Naive thymus-derived CD8-positive, alpha-beta T cell (primary cell): ENCODE results near the gene ATXN1. TPM values are rescaled to one million over a fixed set of nuclear protein-coding genes. Genes with fewer than 3 reads are reported as not detected.

Experiments used
- ATAC-seq, 2 donors: fragments of 150-1000 bp; cut with Tn5 transposase in 1 of 2; sonication (Bioruptor Pico), chemical (Tn5 transposase) in 1 of 2; 1 replicate in 1 of 2; 2 replicates in 1 of 2; pipeline ENCODE4 v1.10.0; 2021; ENCODE audit warnings: mild to moderate bottlenecking in 2 of 2, moderate library complexity in 2 of 2
- POLR2A ChIA-PET: fragments of 350-600 bp; sonication (Branson Sonifier 250); formaldehyde crosslinking; loops from one replicate; lab custom pipeline; 2021; ENCODE audit warnings: antibody characterized with exemption; lab: Charles Lee
- DNase-seq, 10 donors: peaks; one replicate each; pipeline versions ENCODE4 v3.0.0 to v3.0.0-alpha.2; 2020 to 2022
- H3K27ac Mint-ChIP-seq, 10 donors: one replicate each; pipeline ENCODE4 v1.8.0; 2020 to 2022; ENCODE audit warnings: mild to moderate bottlenecking in 10 of 10, mixed read lengths in 10 of 10, moderate library complexity in 4 of 10, inconsistent platforms in 1 of 10
- H3K27me3 Mint-ChIP-seq, 5 donors: one replicate each; pipeline ENCODE4 v1.8.0; 2021 to 2022; ENCODE audit warnings: mixed read lengths in 5 of 5
- H3K36me3 Mint-ChIP-seq, 3 donors: one replicate each; pipeline ENCODE4 v1.8.0; 2020 to 2022; ENCODE audit warnings: mixed read lengths in 3 of 3, mild to moderate bottlenecking in 2 of 3, inconsistent platforms in 1 of 3
- H3K4me1 Mint-ChIP-seq, 4 donors: one replicate each; pipeline ENCODE4 v1.8.0; 2021 to 2022; ENCODE audit warnings: mixed read lengths in 4 of 4
- H3K4me3 Mint-ChIP-seq, 10 donors: one replicate each; pipeline ENCODE4 v1.8.0; 2020 to 2022; ENCODE audit warnings: mild to moderate bottlenecking in 10 of 10, mixed read lengths in 10 of 10, moderate library complexity in 6 of 10, inconsistent platforms in 1 of 10
- H3K9me3 Mint-ChIP-seq, 9 donors: one replicate each; pipeline ENCODE4 v1.8.0; 2020 to 2022; ENCODE audit warnings: mixed read lengths in 9 of 9, mild to moderate bottlenecking in 3 of 9, inconsistent platforms in 1 of 9, moderate library complexity in 1 of 9
- polyA plus RNA-seq, 3 donors: library from polyadenylated mRNA; unstranded; fragments of 300-500 nt; fragmentation: Illumina TruSeq; gene quantifications; one replicate each; pipeline ENCODE4 v1.2.3, GENCODE V29; 2021
- total RNA-seq, 8 experiments: library from RNA in 2 of 8; stranded (reverse) in 2 of 8; gene quantifications; one replicate each; pipeline ENCODE4 v1.2.3 and lab custom pipeline; 2021 to 2026

Gene ATXN1
- total and polyA plus RNA-seq, 5 experiments from 2014 or later: 2.7 to 42.3 (median 8.2) TPM

DNA sequence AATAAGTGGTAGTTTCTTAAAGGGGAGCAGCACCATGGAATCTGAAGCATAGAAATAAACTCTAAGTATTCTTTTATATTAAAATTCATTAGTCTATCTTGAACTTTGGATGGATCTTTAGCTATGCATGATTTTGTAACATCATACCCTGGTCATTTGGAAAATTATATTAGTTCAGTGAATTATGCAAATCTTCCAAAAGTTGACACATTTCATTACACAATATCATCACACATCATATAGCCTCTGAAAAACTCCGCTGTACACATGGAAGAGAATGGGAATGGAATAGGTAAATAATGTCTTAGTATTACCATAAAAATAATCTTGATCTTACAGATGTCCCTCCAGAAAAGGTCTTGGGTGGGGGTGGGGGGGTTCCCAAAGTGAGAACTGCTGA lies 96.1 kb downstream of the ATXN1 start:
- POLR2A ChIA-PET: no interaction called here

GRCh38 chr6:16663901-16664300 lies 97.4 kb downstream of the ATXN1 start:
- Mint-ChIP-seq H3K4me1 (peaks cover 3 to 17% (median 11%) of the 10 kb centered on the region in 4 donors), H3K27ac (no peak overlapping the region), H3K9me3 (peaks cover 0 to 20% (median 3%) of the 10 kb centered on the region in 9 donors), H3K4me3 (no peak overlapping the region), H3K27me3 (no peaks in the 10 kb centered on the region), H3K36me3 (peaks cover 23 to 35% (median 24%) of the 10 kb centered on the region in 3 donors)
- POLR2A ChIA-PET: no interaction called here
- no peak for ATAC-seq
- no peak for DNase-seq

More for the DNA sequence above, 96.1 kb downstream of the ATXN1 start:
- H3K4me3 Mint-ChIP-seq: no peak overlapping the region
- ATAC-seq: no peak
- no peak for DNase-seq
- peaks cover 10 to 17% (median 15%) of the 10 kb centered on the region in 4 donors for H3K4me1 Mint-ChIP-seq
- H3K9me3 Mint-ChIP-seq: peaks cover 0 to 20% (median 3%) of the 10 kb centered on the region in 9 donors
- no peaks in the 10 kb centered on the region for H3K27me3 Mint-ChIP-seq
- H3K27ac Mint-ChIP-seq: no peak overlapping the region
- H3K36me3 Mint-ChIP-seq: peaks cover 23 to 35% (median 29%) of the 10 kb centered on the region in 3 donors

GRCh38 chr6:16660157-16660497 lies 101.1 kb downstream of the ATXN1 start:
- DNase-seq (no peak), ATAC-seq (no peak)
- Mint-ChIP-seq H3K36me3 (peaks cover 26 to 29% (median 27%) of the 10 kb centered on the region in 3 donors), H3K9me3 (peaks cover 0 to 20% (median 0%) of the 10 kb centered on the region in 9 donors), H3K27ac (peak overlapping the region in 2 of 10 donors; percentile 50 to 77), H3K4me3 (peak overlapping the region in 1 of 10 donors; percentile 46), H3K27me3 (no peaks in the 10 kb centered on the region), H3K4me1 (peaks cover 8 to 36% (median 28%) of the 10 kb centered on the region in 4 donors)
- POLR2A ChIA-PET: no interaction called here

DNA sequence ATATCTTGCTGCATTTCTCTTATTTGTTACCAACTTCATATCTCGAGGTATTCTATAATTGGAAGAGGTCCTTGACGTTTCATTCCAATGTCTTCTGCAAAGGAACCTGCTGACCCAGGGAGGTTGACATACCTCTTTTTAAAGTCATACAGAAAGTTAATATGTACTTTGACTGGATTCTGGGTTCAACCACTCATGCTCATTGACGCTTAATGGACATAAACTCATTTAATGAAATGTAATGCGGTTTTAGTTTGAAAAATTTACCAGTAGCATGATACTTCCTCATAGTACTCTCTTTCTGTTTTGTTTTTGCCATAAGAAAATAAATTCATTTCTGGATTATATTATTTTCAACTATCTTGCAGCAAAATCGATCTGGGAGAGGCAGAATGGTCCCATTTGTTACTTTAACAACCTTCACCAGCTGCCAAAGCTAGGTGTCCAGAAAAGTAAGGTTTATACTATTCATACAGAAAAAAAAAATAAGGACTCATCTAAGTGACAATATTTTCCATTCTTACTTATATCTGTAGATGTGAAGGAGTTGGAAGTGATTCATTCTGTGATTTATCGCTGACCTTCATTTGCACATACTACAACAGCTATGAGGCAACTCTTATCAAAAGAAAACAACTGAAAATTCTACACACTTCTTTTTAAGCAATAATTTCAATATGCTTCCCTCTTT lies 101.6 kb downstream of the ATXN1 start:
- Mint-ChIP-seq H3K36me3 (peaks cover 22 to 32% (median 29%) of the 10 kb centered on the region in 3 donors), H3K4me3 (peak overlapping the region in 2 of 10 donors; percentile 46 to 50), H3K27me3 (no peaks in the 10 kb centered on the region), H3K27ac (peak overlapping the region in 3 of 10 donors; percentile 32 to 77 (median 70)), H3K4me1 (peaks cover 8 to 41% (median 29%) of the 10 kb centered on the region in 4 donors), H3K9me3 (peaks cover 0 to 20% (median 0%) of the 10 kb centered on the region in 9 donors)
- no peak for DNase-seq
- no peak for ATAC-seq
- POLR2A ChIA-PET: no interaction called here

DNA sequence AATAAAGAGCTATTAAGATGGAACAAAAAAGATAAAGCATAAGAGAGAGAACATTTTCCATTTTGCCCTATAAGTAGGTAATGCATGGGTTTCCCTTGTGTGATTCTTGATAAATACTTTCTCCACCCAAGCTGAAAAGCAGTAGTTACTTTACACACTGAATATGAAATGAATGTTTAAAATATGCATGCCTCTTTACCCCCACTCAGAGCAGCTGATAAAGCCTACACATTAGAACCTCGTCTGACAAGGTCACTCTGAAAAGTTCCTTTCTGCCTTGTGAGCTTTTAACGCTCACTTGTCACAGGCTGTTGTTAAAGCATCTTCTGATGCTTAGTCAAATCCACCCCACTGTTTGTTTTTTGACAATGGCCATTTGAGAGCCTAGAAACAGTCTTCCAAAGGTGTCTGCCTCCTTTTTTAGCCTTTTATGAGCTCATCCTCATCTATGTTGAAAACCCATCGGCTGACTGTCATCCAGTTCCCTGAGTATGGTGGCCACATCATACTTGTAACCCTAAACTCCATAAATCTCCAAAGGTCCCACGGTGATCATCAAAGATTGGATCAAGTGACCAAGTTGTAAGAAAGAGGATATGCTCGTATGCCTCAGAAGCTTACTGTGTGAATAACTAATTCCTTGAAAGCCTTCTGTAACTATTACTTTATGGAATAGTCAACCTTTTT lies 102.8 kb downstream of the ATXN1 start:
- Mint-ChIP-seq H3K4me3 (peak overlapping the region in 2 of 10 donors; percentile 23 to 30), H3K9me3 (peaks cover 0 to 20% (median 0%) of the 10 kb centered on the region in 9 donors), H3K27me3 (no peaks in the 10 kb centered on the region), H3K36me3 (peaks cover 18 to 37% (median 25%) of the 10 kb centered on the region in 3 donors), H3K4me1 (peaks cover 9 to 47% (median 33%) of the 10 kb centered on the region in 4 donors), H3K27ac (peak overlapping the region in 4 of 10 donors; percentile 16 to 77 (median 46))
- POLR2A ChIA-PET: no interaction called here
- no peak for ATAC-seq
- no peak for DNase-seq

DNA sequence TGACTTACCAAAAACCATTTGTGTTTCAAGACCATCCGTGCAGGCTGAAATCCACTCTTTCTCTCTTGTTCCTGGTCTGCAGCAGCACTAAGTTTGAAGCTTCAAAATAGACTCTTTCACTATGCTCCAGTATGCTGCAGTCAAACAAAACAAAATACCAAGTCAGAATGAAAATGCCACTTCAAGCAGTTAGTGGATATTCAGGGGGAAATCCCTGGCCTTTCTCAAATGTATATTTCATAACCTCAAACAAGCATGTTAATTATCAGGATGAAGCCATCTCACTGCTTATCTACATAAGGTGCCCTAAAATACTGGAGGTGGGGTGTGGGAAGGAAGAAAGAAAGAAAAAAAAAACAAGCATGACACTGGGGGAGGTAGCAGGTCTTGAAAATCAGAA lies 103.5 kb downstream of the ATXN1 start:
- H3K27me3 Mint-ChIP-seq: no peaks in the 10 kb centered on the region
- H3K4me1 Mint-ChIP-seq: peaks cover 11 to 51% (median 36%) of the 10 kb centered on the region in 4 donors
- DNase-seq (no peak), ATAC-seq (no peak)
- peaks cover 0 to 20% (median 0%) of the 10 kb centered on the region in 9 donors for H3K9me3 Mint-ChIP-seq
- peak overlapping the region in 5 of 10 donors; percentile 12 to 77 (median 21) for H3K27ac Mint-ChIP-seq
- peaks cover 18 to 37% (median 25%) of the 10 kb centered on the region in 3 donors for H3K36me3 Mint-ChIP-seq
- H3K4me3 Mint-ChIP-seq: peak overlapping the region in 2 of 10 donors; percentile 4 to 30
- POLR2A ChIA-PET: no interaction called here

GRCh38 chr6:16656451-16656850 lies 104.8 kb downstream of the ATXN1 start:
- peaks cover 16 to 65% (median 48%) of the 10 kb centered on the region in 4 donors for H3K4me1 Mint-ChIP-seq
- ATAC-seq (no peak), DNase-seq (no peak)
- peaks cover 0 to 7% (median 0%) of the 10 kb centered on the region in 9 donors for H3K9me3 Mint-ChIP-seq
- peak overlapping the region in 1 of 10 donors; percentile 17 for H3K27ac Mint-ChIP-seq
- H3K36me3 Mint-ChIP-seq: peaks cover 11 to 36% (median 13%) of the 10 kb centered on the region in 3 donors
- H3K27me3 Mint-ChIP-seq: no peaks in the 10 kb centered on the region
- no peak overlapping the region for H3K4me3 Mint-ChIP-seq
- POLR2A ChIA-PET: no interaction called here

DNA sequence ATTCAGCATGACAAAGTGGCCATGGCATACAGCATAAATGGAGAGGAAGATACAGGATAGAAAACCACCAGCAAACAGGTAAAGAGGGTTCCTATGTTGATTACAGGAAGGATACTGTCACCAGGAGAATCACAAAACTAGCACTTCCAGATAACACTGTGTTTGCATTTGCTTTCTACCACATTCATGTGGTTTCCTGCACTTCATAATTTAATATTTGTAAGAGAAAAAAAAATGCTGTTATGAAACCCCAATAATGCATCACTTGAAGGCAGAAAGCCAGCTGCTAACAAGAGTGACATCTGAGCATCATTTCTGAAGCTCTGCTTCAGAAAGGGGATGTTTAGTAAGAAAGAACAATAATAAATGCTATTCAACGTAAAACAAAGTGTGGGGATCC lies 106.6 kb downstream of the ATXN1 start:
- Mint-ChIP-seq H3K27me3 (no peaks in the 10 kb centered on the region), H3K4me3 (peak overlapping the region in 1 of 10 donors; percentile 62), H3K9me3 (no peaks in the 10 kb centered on the region), H3K36me3 (peaks cover 4 to 40% (median 13%) of the 10 kb centered on the region in 3 donors), H3K27ac (peak overlapping the region in 6 of 10 donors; percentile 43 to 88 (median 72)), H3K4me1 (peaks cover 18 to 63% (median 49%) of the 10 kb centered on the region in 4 donors)
- ATAC-seq: no peak
- DNase-seq: peak in 2 of 10 donors; percentile 7 to 20
- POLR2A ChIA-PET: no interaction called here

GRCh38 chr6:16653226-16653625 lies 108.0 kb downstream of the ATXN1 start:
- no peaks in the 10 kb centered on the region for H3K9me3 Mint-ChIP-seq
- ATAC-seq (no peak), DNase-seq (no peak)
- POLR2A ChIA-PET: interaction anchor here (0.5 kb wide), 1 partner anchor 10 kb away, joined by 4 read pairs; no protein-coding TSS in a partner anchor
- no peak overlapping the region for H3K4me3 Mint-ChIP-seq
- H3K4me1 Mint-ChIP-seq: peaks cover 16 to 48% (median 36%) of the 10 kb centered on the region in 4 donors
- H3K27me3 Mint-ChIP-seq: no peaks in the 10 kb centered on the region
- peaks cover 4 to 40% (median 13%) of the 10 kb centered on the region in 3 donors for H3K36me3 Mint-ChIP-seq
- peak overlapping the region in 2 of 10 donors; percentile 1 to 57 for H3K27ac Mint-ChIP-seq

DNA sequence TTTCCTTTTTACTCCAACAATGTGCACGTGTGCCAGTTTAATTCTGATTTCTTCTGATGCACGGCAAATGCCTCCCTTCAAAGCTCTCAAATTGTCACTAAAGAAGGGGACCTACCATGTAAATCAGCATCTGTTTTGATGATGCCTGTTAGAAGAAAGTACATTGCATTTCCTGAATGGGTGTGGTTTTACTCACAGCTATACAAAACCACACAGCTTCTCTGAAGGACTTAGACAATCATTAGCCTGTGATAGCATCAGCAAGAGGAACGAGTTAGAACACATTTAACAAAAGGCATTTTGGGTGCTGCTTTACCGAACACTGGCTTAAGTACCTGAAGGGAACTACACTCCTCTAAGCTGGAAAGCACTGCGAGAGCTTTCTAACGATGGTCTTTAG lies 109.4 kb downstream of the ATXN1 start:
- Mint-ChIP-seq H3K27me3 (no peaks in the 10 kb centered on the region), H3K4me3 (peak overlapping the region in 2 of 10 donors; percentile 8 to 10), H3K4me1 (peaks cover 10 to 36% (median 25%) of the 10 kb centered on the region in 4 donors), H3K9me3 (no peaks in the 10 kb centered on the region), H3K27ac (peak overlapping the region in 7 of 10 donors; percentile 30 to 80 (median 54)), H3K36me3 (peaks cover 0 to 34% (median 6%) of the 10 kb centered on the region in 3 donors)
- peak in 4 of 10 donors; percentile 14 to 56 (median 42) for DNase-seq
- ATAC-seq: peak; percentile 49 to 96
- POLR2A ChIA-PET: no interaction called here

- H3K4me1 Mint-ChIP-seq: peaks cover 13 to 33% (median 22%) of the 10 kb centered on the region in 4 donors
- no peak for ATAC-seq
- peaks cover 0 to 25% (median 2%) of the 10 kb centered on the region in 3 donors for H3K36me3 Mint-ChIP-seq
- no peak for DNase-seq
- H3K4me3 Mint-ChIP-seq: no peak overlapping the region
- H3K27ac Mint-ChIP-seq: peak overlapping the region in 2 of 10 donors; percentile 3 to 24
- POLR2A ChIA-PET: no interaction called here
- no peaks in the 10 kb centered on the region for H3K27me3 Mint-ChIP-seq
- H3K9me3 Mint-ChIP-seq: no peaks in the 10 kb centered on the region
These were observed 111.4 kb downstream of the ATXN1 start for GRCh38 chr6:16649890-16650289.

DNA sequence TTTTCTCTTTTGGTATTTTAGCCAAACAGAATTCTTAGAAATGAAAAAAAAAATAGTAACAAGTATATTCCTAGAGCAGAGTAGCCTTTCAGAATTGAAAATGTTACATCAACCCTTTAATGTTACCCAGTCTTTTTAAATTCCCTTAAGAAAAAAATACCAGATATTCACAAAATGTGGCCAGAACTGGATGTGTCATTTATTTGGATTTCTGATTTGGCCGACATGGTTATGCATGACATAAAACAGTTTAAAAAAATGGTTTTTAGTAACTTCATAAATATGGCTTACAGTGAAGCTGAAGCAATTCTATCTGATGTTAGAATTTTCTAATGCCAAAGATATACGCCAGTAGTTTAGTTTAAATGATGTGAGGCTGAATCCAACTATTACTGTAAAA lies 112.0 kb downstream of the ATXN1 start:
- no peak for DNase-seq
- Mint-ChIP-seq H3K4me1 (peaks cover 13 to 27% (median 21%) of the 10 kb centered on the region in 4 donors), H3K27me3 (no peaks in the 10 kb centered on the region), H3K27ac (no peak overlapping the region), H3K9me3 (no peaks in the 10 kb centered on the region), H3K36me3 (peaks cover 0 to 20% (median 5%) of the 10 kb centered on the region in 3 donors), H3K4me3 (no peak overlapping the region)
- POLR2A ChIA-PET: interaction anchor here (0.6 kb wide), 1 partner anchor 44 kb away, joined by 3 read pairs; no protein-coding TSS in a partner anchor
- no peak for ATAC-seq
